Hypothalamus (tissue), 51 donors: ENCODE data around the gene RABL6.

Source experiments
- DNase-seq, 51 donors: peaks; one replicate each; lab custom pipeline; 2025; lab: John Stamatoyannopoulos, UW

Gene RABL6

GRCh38 chr9:136814725-136815421, 7.1 kb downstream of the RABL6 start:
- DNase-seq, result no peak

GRCh38 chr9:136815422-136815782, 7.7 kb downstream of the RABL6 start:
- no peak for DNase-seq

- peak in 2 of 51 donors; percentile 11 to 17 for DNase-seq
Observed at GRCh38 chr9:136820971-136821825, 13.4 kb downstream of the RABL6 start.

GRCh38 chr9:136821826-136822544, 14.2 kb downstream of the RABL6 start:
- DNase-seq, result no peak

GRCh38 chr9:136823136-136824046, 15.6 kb downstream of the RABL6 start:
- DNase-seq, result peak in 5 of 51 donors; percentile 23 to 35 (median 30)

GRCh38 chr9:136824496-136825225, 16.9 kb downstream of the RABL6 start:
- no peak for DNase-seq

GRCh38 chr9:136825295-136826187, 17.8 kb downstream of the RABL6 start:
- DNase-seq, result no peak

- no peak for DNase-seq
Observed at GRCh38 chr9:136826188-136826541, 18.4 kb downstream of the RABL6 start.

GRCh38 chr9:136826703-136827582, 19.2 kb downstream of the RABL6 start:
- no peak for DNase-seq

- DNase-seq, result no peak
Observed at GRCh38 chr9:136827794-136828473, 20.2 kb downstream of the RABL6 start.

- no peak for DNase-seq
Observed at GRCh38 chr9:136828474-136829140, 20.9 kb downstream of the RABL6 start.

- no peak for DNase-seq
Observed at GRCh38 chr9:136829412-136829811, 21.7 kb downstream of the RABL6 start.

GRCh38 chr9:136829981-136830885, 22.5 kb downstream of the RABL6 start:
- DNase-seq, result no peak

- no peak for DNase-seq
Observed at GRCh38 chr9:136831002-136831719, 23.4 kb downstream of the RABL6 start.

- no peak for DNase-seq
Observed at GRCh38 chr9:136831720-136832104, 24.0 kb downstream of the RABL6 start.
